H1 (cell line): ENCODE measurements around the gene PUS3. TPM values are rescaled to one million over a fixed set of nuclear protein-coding genes. Genes with fewer than 3 reads are reported as not detected.

Experiments
- CTCF ChIA-PET: fragments of 300-600 bp; sonication (Branson Sonifier 250); formaldehyde crosslinking; loops from one replicate; lab custom pipeline; 2021; ENCODE audit not compliant: partially characterized antibody; lab: Charles Lee
- POLR2A ChIA-PET: fragments of 300-600 bp; sonication (Branson Sonifier 250); formaldehyde crosslinking; loops from one replicate; lab custom pipeline; 2021; ENCODE audit warnings: inconsistent platforms; ENCODE audit not compliant: partially characterized antibody; lab: Charles Lee
- DNase-seq, 2 experiments: peaks; one replicate each; pipeline versions ENCODE4 v3.0.0 to v3.0.0-alpha.2; 2010 to 2022; ENCODE audit warnings: low spot score in 2 of 2, low read depth in 1 of 2, mixed read lengths in 1 of 2
- FAIRE-seq: peaks from 2 replicates; lab custom pipeline; 2011; peaks lifted over from hg19 to GRCh38; lab: Jason Lieb, UNC
- H2AFZ ChIP-seq: 2 replicates; pipeline ENCODE4 v1.8.1; 2012; ENCODE audit warnings: low read length, inconsistent platforms
- H2AK5ac ChIP-seq: 2 replicates; pipeline ENCODE4 v1.6.1; 2013; ENCODE audit warnings: low read depth, low read length
- H2BK120ac ChIP-seq: replicated peaks from 2 replicates; pipeline ENCODE3; 2013; ENCODE audit warnings: low read depth, low read length, inconsistent platforms
- H2BK12ac ChIP-seq: 2 replicates; pipeline ENCODE4 v1.6.1; 2013; ENCODE audit warnings: low read depth, low read length
- H2BK15ac ChIP-seq: 2 replicates; pipeline ENCODE4 v1.6.1; 2013; ENCODE audit warnings: low read length
- H2BK20ac ChIP-seq: 2 replicates; pipeline ENCODE4 v1.6.1; 2013; ENCODE audit warnings: low read length
- H2BK5ac ChIP-seq: 2 replicates; pipeline ENCODE4 v1.6.1; 2013; ENCODE audit warnings: low read depth, low read length
- H3K14ac ChIP-seq: 2 replicates; pipeline ENCODE4 v1.6.1; 2013; ENCODE audit warnings: inconsistent platforms; ENCODE audit not compliant: insufficient read length
- H3K18ac ChIP-seq: 2 replicates; pipeline ENCODE4 v1.6.1; 2013; ENCODE audit warnings: low read length; ENCODE audit errors: extremely low read depth
- H3K23ac ChIP-seq: 2 replicates; pipeline ENCODE4 v1.6.1; 2013; ENCODE audit warnings: inconsistent platforms; ENCODE audit not compliant: insufficient read length
- H3K23me2 ChIP-seq: 2 replicates; pipeline ENCODE4 v1.6.1; 2013; ENCODE audit warnings: low read depth, low read length
- H3K27ac ChIP-seq: 2 replicates; pipeline ENCODE4 v1.6.1; 2011; ENCODE audit warnings: low read depth, low read length, inconsistent platforms
- H3K27me3 ChIP-seq, 4 experiments: replicated peaks in 1 of 4; 1 replicate in 1 of 4; 2 replicates in 3 of 4; pipeline versions ENCODE4 v1.6.1 to v1.8.1; 2011 to 2013; ENCODE audit warnings: low read length in 3 of 4, mild to moderate bottlenecking in 3 of 4, inconsistent platforms in 2 of 4, mixed read lengths in 2 of 4, moderate library complexity in 1 of 4; ENCODE audit not compliant: control insufficient read depth in 3 of 4, insufficient read depth in 3 of 4; ENCODE audit errors: extremely low read depth in 1 of 4
- H3K36me3 ChIP-seq, 4 experiments: 2 replicates each; pipeline versions ENCODE4 v1.6.1 to v1.8.1; 2011 to 2013; ENCODE audit warnings: mild to moderate bottlenecking in 4 of 4, low read length in 3 of 4, moderate library complexity in 2 of 4, control low read depth in 1 of 4, inconsistent platforms in 1 of 4; ENCODE audit not compliant: insufficient read depth in 4 of 4, control insufficient read depth in 2 of 4
- H3K4ac ChIP-seq: replicated peaks from 2 replicates; pipeline ENCODE3; 2013; ENCODE audit warnings: low read length, low read depth, mixed read lengths, inconsistent platforms; ENCODE audit not compliant: insufficient read length
- H3K4me1 ChIP-seq, 4 experiments: replicated peaks in 1 of 4; 1 replicate in 1 of 4; 2 replicates in 3 of 4; pipeline versions ENCODE4 v1.6.1 to v1.8.1; 2011 to 2013; ENCODE audit warnings: low read length in 3 of 4, inconsistent platforms in 2 of 4, mixed read lengths in 1 of 4; ENCODE audit not compliant: insufficient read depth in 4 of 4, control insufficient read depth in 3 of 4
- H3K4me2 ChIP-seq, 2 experiments: 2 replicates each; pipeline versions ENCODE4 v1.6.1 to v1.8.1; 2011 to 2013; ENCODE audit warnings: low read depth in 2 of 2, low read length in 2 of 2, control low read depth in 1 of 2, inconsistent platforms in 1 of 2, mild to moderate bottlenecking in 1 of 2; ENCODE audit not compliant: insufficient read depth in 1 of 2
- H3K4me3 ChIP-seq, 4 experiments: fragments of 200-600, 300-600 bp in 1 of 4; sonication (generic), shearing (Covaris generic), sonication (Bioruptor Twin) in 1 of 4; 2 replicates each; pipeline versions ENCODE4 v1.5.1 to v1.8.1; 2011 to 2016; ENCODE audit warnings: low read length in 4 of 4, low read depth in 3 of 4, control low read depth in 2 of 4, inconsistent platforms in 2 of 4, mild to moderate bottlenecking in 2 of 4, mixed read lengths in 1 of 4, moderate library complexity in 1 of 4; ENCODE audit not compliant: insufficient read depth in 2 of 4; ENCODE audit errors: extremely low read depth in 1 of 4
- H3K56ac ChIP-seq: replicated peaks from 2 replicates; pipeline ENCODE3; 2013; ENCODE audit warnings: low read depth, mild to moderate bottlenecking, mixed read lengths, low read length, inconsistent platforms; ENCODE audit not compliant: insufficient read length
- H3K79me1 ChIP-seq: 2 replicates; pipeline ENCODE4 v1.6.1; 2013; ENCODE audit warnings: low read depth, low read length, control low read depth
- H3K79me2 ChIP-seq, 2 experiments: 2 replicates each; pipeline versions ENCODE4 v1.6.1 to v1.8.1; 2012 to 2013; ENCODE audit warnings: low read length in 2 of 2, mild to moderate bottlenecking in 2 of 2, inconsistent platforms in 1 of 2; ENCODE audit not compliant: insufficient read depth in 2 of 2, control insufficient read depth in 1 of 2
- H3K9ac ChIP-seq, 4 experiments: replicated peaks in 1 of 4; 1 replicate in 1 of 4; 2 replicates in 3 of 4; pipeline versions ENCODE4 v1.6.1 to v1.8.1; 2011 to 2013; ENCODE audit warnings: low read depth in 3 of 4, low read length in 3 of 4, control low read depth in 2 of 4, mild to moderate bottlenecking in 2 of 4, moderate library complexity in 2 of 4, inconsistent platforms in 1 of 4; ENCODE audit errors: extremely low read depth in 1 of 4
- H3K9me3 ChIP-seq, 2 experiments: 2 replicates each; pipeline versions ENCODE4 v1.6.1 to v1.8.1; 2012 to 2013; ENCODE audit warnings: mild to moderate bottlenecking in 2 of 2, moderate library complexity in 2 of 2, control low read depth in 1 of 2, inconsistent platforms in 1 of 2, low read depth in 1 of 2, low read length in 1 of 2, mixed read lengths in 1 of 2; ENCODE audit not compliant: insufficient read depth in 2 of 2
- H4K20me1 ChIP-seq, 2 experiments: replicated peaks in 1 of 2; 2 replicates each; pipeline versions ENCODE3 to v1.8.1; 2011 to 2013; ENCODE audit warnings: inconsistent platforms in 2 of 2, low read length in 2 of 2, mild to moderate bottlenecking in 1 of 2; ENCODE audit not compliant: insufficient read depth in 2 of 2, control insufficient read depth in 1 of 2
- H4K5ac ChIP-seq: 2 replicates; pipeline ENCODE4 v1.6.1; 2013; ENCODE audit warnings: low read length, low read depth, mixed read lengths, inconsistent platforms; ENCODE audit not compliant: insufficient read length
- H4K8ac ChIP-seq: 2 replicates; pipeline ENCODE4 v1.8.0; 2013; ENCODE audit warnings: mild to moderate bottlenecking, moderate library complexity, low read length, inconsistent platforms; ENCODE audit not compliant: insufficient read depth; ENCODE audit errors: extremely low read depth
- H4K91ac ChIP-seq: replicated peaks from 2 replicates; pipeline ENCODE3; 2013; ENCODE audit warnings: low read length, mixed read lengths, inconsistent platforms; ENCODE audit not compliant: insufficient read length
- RBBP5 ChIP-seq: IDR thresholded peaks from 2 replicates; pipeline ENCODE4 v1.7.1; 2012; ENCODE audit warnings: low read depth, mild to moderate bottlenecking, inconsistent platforms, low read length, moderate library complexity, borderline replicate concordance
- RFX5 ChIP-seq: IDR thresholded peaks from 2 replicates; pipeline ENCODE4 v1.6.1; 2011; ENCODE audit warnings: low read depth, low read length, improper control_type of control experiment, borderline replicate concordance
- polyA plus RNA-seq, 7 experiments: library from polyadenylated mRNA; depleted of rRNA in 3 of 7; stranded (reverse) in 5 of 7; unstranded in 2 of 7; fragments of >200 nt in 5 of 7; fragments of 200-250 nt in 2 of 7; gene quantifications; 1 replicate in 5 of 7; 2 replicates in 1 of 7; 4 replicates in 1 of 7; pipeline versions ENCODE4 v1.2.1 to v1.2.3, GENCODE V29; 2011 to 2013; ENCODE audit warnings: missing spikeins in 2 of 7, mixed read lengths in 2 of 7
- total RNA-seq: library from RNA; stranded (reverse); fragmentation: NEBNext Ultra II Directional; extraction: Animal tissue kit (Norgen Biotek cat#: 25700); gene quantifications from 2 replicates; pipeline ENCODE4 v1.2.1, GENCODE V29; 2021

PUS3 gene
- total and polyA plus RNA-seq, 2 of the 8 experiments (the other 6 are each of a cell fraction or from before 2014, with no cell fraction given), result 8.7 to 22.6 TPM

GRCh38 chr11:125892071-125892470 is 10.9 kb downstream of the PUS3 start:
- H3K4me2 ChIP-seq, result no peak overlapping the region
- H3K14ac ChIP-seq, result no peak overlapping the region
- H2BK5ac ChIP-seq, result no peak overlapping the region
- H3K23ac ChIP-seq, result no peak overlapping the region
- no peak overlapping the region for H3K18ac ChIP-seq
- H3K4ac ChIP-seq, result no peak overlapping the region
- H4K8ac ChIP-seq, result no peak overlapping the region
- peaks cover 3% of the 10 kb centered on the region; the same call in 1 of the 2 replicates for H3K23me2 ChIP-seq
- H3K36me3 ChIP-seq, result peaks cover 7 to 32% (median 16%) of the 10 kb centered on the region in 4 experiments; a peak in 7 of 8 replicates
- H2AK5ac ChIP-seq, result no peak overlapping the region
- no peak overlapping the region for H3K4me3 ChIP-seq
- no peaks in the 10 kb centered on the region; a peak in 1 of 7 replicates for H3K27me3 ChIP-seq
- TF ChIP-seq RFX5 (no peak), RBBP5 (no peak)
- H4K20me1 ChIP-seq, result peaks cover 0 to 4% of the 10 kb centered on the region in 2 experiments
- H2BK12ac ChIP-seq, result no peak overlapping the region
- DNase-seq (no peak), FAIRE-seq (no peak)
- ChIA-PET POLR2A (interaction anchor here (1.6 to 2.1 kb wide), 2 partner anchors 11 to 265 kb away, joined by 3 to 8 read pairs; partner anchors contain the start of gene PUS3), CTCF (no interaction called here)
- H4K91ac ChIP-seq, result no peak overlapping the region
- no peak overlapping the region for H2BK15ac ChIP-seq
- no peak overlapping the region for H2AFZ ChIP-seq
- no peak overlapping the region for H2BK20ac ChIP-seq
- H3K9me3 ChIP-seq, result peaks cover 0 to under 1% of the 10 kb centered on the region in 2 experiments; a peak in 2 of 4 replicates
- no peak overlapping the region for H4K5ac ChIP-seq
- peaks cover 2% of the 10 kb centered on the region; the same call in 1 of the 2 replicates for H3K79me1 ChIP-seq
- no peak overlapping the region for H2BK120ac ChIP-seq
- H3K79me2 ChIP-seq, result peaks cover 0 to 39% of the 10 kb centered on the region in 2 experiments; a peak in 2 of 4 replicates
- no peak overlapping the region for H3K9ac ChIP-seq
- no peaks in the 10 kb centered on the region for H3K4me1 ChIP-seq
- no peak overlapping the region for H3K27ac ChIP-seq
- no peak overlapping the region for H3K56ac ChIP-seq
